NCI-H187 treated with DMSO at 0.1 percent for 48 hours (cell line): ENCODE data around the gene FOCAD.

Experiments
- DNase-seq: peaks from one replicate; lab custom pipeline; 2025; lab: John Stamatoyannopoulos, UW

The FOCAD gene

DNA sequence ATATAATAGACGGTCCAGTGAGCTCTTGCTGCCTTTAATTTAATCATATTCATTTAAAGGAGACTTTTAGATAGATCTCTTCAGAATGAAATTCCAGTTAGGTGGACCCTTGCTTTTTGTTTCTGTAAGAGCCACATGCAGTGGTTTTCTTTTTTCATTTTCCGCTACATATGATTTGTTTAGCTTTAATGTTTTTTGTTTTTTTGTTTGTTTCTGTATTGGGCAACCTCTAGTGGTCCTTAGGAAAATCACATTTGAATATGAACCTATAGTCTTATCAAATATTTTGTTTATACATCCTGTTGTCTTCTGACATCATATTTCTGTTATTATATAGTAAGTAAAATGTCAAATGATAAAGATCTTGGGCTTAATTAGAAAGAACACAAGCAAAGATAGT is 196.6 kb downstream of the FOCAD start:
- no peak for DNase-seq

DNA sequence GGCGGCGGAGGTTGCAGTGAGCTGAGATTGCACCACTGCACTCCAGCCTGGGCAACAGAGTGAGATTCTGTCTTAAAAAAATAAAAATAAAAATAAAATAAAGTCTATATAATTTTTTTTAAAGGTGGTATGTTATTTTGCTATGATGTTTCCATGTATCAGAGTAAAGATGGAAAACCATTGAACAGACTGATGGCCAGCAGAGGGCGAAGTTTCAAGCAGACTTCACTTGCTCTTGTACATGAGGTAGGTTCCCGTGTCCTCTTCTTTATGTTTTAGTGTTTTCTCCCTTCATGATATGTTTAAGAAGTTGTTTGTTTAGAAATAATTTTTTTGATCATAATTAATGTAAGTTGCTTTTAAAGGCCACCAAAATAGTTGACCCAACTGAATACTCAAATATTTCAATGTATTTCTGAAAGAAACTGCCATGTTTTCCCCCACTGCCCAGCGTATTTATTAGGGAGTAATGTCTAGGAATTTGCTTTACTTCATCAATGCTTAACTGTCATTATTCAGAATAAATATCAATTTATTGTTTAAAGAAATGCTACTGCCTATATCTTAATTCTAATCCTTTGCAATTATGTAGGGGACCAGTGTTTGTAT is 201.0 kb downstream of the FOCAD start:
- DNase-seq: no peak

DNA sequence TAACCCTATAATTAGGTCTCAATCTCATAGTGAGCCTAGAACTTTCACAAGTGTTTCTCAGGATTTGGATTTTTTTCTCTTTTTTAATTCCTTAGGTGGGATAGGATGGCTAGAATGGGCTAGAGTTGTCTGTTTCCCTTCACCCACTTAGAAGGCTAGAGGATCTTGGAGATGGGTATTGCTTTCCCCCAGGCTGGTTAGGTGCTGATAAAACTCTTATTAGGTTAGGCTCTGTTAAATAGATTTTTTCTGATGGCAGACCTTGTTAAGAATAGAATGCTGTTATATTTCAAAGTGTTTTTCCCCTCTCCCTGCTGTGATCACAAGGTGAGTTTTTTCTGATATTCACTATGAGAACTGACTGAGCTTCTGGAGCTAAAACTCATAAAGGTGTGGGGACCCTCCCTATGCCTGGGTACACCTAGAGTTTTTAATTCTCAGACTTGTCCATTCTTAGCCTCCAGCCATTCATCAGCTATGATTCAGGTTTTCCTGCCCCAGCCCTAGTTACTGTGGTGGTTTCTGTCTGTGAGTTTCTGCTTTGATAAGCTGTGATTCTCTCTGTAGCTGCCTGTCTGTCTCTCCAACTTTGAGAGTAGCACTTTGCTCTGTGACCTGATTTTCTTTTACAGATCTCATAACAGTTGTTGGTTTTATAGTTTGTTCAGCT is 215.0 kb downstream of the FOCAD start:
- no peak for DNase-seq

GRCh38 chr9:20903212-20903611 is 219.2 kb downstream of the FOCAD start:
- no peak for DNase-seq

GRCh38 chr9:20904995-20905394 is 220.9 kb downstream of the FOCAD start:
- DNase-seq: no peak

DNA sequence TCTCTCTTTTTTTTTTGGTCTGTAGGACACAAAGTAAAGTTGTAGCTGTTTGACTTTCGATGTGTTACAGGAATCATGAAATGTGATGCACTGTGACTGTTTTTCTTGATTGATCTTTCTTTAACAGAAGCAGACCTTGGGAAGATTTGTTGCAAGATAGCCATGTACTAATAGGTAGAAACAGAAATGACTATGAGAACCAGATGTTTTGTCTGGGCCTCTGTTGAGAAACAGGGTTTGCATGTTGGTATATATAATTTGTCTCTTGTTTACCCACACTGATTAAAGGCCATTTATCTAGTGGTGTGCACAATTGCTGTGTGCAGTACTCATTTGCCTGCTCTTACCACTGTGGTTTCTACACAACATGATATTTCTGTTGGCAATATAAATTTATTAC is 222.3 kb downstream of the FOCAD start:
- DNase-seq: no peak

- no peak for DNase-seq
Measured at GRCh38 chr9:20908461-20908860, 224.4 kb downstream of the FOCAD start.

GRCh38 chr9:20914556-20914955 is 230.5 kb downstream of the FOCAD start:
- DNase-seq: no peak

DNA sequence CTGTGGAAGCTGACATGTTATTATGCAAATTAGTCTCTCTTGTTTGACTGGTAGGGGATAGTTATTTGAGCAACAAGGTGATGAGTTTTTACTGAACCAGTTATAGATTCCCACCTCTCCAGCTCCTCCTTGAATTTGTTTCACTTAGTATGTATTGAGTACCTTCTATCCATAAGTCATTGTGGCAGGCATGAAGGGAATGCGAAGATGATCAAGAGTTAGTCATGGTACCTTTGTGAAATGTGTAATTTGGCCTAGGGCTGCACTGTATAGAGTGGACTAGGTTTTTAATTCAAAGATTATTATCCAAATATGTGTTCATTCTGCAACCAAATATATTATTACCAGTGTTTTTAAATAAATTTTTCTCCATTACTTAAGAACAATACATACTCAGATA is 237.3 kb downstream of the FOCAD start:
- no peak for DNase-seq

DNA sequence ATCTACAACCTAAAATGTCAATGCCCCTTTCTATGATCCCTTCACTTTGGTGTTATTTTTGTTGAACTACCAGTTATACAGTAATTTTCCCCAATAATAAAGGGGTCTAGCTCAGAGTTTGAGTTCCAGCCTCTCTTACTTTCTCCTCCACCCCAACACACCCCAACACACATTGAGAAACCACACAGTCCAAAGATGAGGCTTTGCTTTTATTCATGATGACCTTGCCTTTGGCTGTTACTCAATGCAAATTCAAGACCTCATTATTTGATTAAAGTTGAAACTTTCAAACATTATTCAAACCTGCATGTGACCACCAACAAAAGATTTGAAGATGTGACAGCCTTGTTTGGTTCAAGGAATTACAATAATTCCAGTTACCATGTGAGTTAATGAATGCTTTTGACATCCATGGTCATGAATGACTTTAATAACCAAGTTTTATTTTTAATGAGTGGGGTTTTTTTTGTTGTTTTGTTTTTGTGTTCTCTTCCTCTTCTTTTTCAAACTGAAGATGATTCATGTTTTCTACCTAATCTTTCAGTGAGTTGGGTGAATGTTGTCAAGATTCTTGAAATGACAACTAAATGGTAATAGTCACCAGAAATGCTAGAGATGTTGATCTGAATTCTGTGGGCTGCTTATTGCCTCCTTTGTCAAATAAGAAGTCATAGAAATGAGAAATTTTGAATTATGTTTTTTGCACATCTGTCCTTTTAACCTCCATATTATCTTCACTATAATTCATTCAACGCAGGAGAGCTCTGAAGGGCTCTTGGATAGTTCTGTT is 241.4 kb downstream of the FOCAD start:
- no peak for DNase-seq

GRCh38 chr9:20929276-20929675 is 245.2 kb downstream of the FOCAD start:
- DNase-seq: no peak

- DNase-seq: no peak
Measured at GRCh38 chr9:20930836-20931235, 246.8 kb downstream of the FOCAD start.

- no peak for DNase-seq
Measured at GRCh38 chr9:20940447-20941173, 256.6 kb downstream of the FOCAD start.

GRCh38 chr9:20941174-20941690 is 257.2 kb downstream of the FOCAD start:
- peak; percentile 20 for DNase-seq

- no peak for DNase-seq
Measured at GRCh38 chr9:20944507-20944906, 260.4 kb downstream of the FOCAD start.

DNA sequence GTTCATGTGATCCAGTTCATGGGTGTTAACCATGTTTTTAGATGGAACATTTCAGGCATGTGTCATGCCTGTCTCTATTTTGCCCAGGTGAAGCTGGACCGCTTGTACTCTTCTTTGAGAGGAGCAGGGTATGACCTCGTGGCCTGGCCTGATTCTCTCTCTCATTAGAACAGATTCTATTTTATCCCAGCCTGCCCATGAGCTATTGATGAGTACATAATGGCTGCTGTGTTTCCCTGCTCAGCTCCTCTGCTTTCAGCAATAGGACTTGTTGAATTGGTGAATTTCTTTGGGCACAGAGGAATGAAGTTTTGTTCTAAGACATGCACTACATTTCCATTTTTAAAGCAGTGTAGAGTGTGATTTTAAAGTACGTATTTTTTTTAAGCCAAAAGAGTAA is 261.2 kb downstream of the FOCAD start:
- no peak for DNase-seq

DNA sequence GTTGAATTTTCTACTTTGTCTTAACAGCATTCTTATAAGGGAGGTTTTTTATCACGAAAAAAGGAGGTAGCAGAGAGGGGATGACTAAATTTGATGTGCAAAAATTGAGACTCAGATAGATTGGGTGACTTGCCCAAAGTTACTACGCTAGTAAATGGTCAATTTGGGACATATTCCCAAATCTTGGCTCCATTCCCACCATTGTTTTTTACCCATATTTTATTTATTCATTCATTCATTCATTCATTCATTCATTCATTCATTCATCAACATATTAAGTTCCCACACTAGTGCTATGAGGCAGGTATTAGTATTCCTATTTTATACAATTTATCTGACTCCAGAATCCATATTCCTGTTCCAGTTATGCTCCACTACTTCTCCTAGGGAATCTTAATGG is 261.8 kb downstream of the FOCAD start:
- DNase-seq: no peak

DNA sequence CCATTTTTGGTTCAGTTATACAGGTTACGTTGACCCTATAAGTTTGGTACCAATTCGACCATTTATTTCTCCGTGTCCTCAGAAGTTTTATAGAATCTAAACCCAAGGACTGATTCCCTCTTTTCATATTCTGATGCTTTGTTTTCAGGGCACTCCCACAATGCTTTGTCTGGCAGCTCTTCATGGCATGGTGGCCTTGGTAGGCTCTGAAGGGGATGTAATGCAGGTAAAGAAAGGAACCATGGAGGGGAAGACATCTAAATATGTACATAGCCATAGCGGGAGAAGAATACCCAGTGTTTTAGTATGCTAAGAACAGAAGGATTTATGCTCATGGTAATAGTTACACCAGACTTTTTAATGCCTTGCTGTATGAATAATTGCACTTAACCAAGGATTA is 264.6 kb downstream of the FOCAD start:
- DNase-seq: no peak

GRCh38 chr9:20950707-20951106 is 266.6 kb downstream of the FOCAD start:
- DNase-seq: no peak

GRCh38 chr9:20962536-20963225 is 278.6 kb downstream of the FOCAD start:
- no peak for DNase-seq

DNA sequence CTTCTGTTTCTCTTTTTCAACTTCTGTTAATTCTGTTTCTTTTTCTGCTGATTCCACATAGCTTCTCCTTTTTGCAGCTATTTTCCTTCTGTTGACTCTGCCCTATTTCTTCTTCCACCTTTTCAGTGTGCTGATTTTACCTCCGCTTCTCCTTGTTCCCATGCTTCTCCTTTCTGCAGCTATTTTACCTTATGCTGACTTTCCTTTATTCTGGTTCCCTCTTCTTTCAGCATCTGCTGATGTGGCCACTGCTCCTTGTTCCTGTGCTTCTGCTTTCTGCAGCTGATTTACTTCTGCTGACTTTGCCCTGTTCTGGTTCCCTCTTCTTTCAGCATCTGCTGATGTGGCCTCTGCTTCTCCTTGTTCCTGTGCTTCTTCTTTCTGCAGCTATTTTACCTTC is 288.6 kb downstream of the FOCAD start:
- no peak for DNase-seq
